GM10248 (cell line): Measurements from ENCODE around the gene LATS2.

Experiments used
- CTCF ChIA-PET: fragments of 300-600 bp; sonication (Branson Sonifier 250); formaldehyde crosslinking; extraction: SDS; loops from one replicate; lab custom pipeline; 2021; ENCODE audit warnings: antibody characterized with exemption; lab: Yijun Ruan, JAX
- POLR2A ChIA-PET: fragments of 350-650 bp; sonication (Branson Sonifier 250); formaldehyde crosslinking; extraction: SDS; loops from one replicate; lab custom pipeline; 2020; ENCODE audit warnings: antibody characterized with exemption; lab: Yijun Ruan, JAX
- DNase-seq: peaks from one replicate; pipeline ENCODE4 v3.0.0; 2012; ENCODE audit errors: extremely low spot score
- TF ChIP-seq, protein P1 (sequence below): IDR thresholded peaks from 2 replicates; pipeline ENCODE4 v1.5.1; 2012; ENCODE audit warnings: mild to moderate bottlenecking, low read depth; ENCODE audit errors: extremely low read depth, missing control alignments, control extremely low read depth

LATS2 gene

DNA sequence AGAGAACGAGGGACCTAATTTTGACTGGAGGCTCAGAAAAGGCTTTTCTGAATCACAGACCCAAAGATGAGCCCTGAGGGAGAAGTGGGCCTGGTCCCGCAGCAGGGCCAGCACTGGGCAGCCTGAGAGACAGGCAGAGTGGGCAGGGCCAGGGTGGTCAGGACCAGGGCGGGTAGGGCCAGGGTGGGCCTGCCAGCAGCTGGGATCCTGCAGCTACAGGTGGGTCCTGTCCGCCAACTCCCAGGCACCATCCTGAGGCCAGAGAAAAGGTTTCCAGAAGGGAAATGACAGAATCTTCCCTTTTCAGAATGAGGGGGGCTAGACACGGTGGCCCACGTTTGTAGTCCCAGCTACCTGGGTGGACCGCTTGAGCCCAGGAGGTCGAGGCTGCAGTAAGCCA, 23.7 kb downstream of the LATS2 start:
- POLR2A ChIA-PET: no interaction called here
- TF ChIP-seq, protein P1, sequence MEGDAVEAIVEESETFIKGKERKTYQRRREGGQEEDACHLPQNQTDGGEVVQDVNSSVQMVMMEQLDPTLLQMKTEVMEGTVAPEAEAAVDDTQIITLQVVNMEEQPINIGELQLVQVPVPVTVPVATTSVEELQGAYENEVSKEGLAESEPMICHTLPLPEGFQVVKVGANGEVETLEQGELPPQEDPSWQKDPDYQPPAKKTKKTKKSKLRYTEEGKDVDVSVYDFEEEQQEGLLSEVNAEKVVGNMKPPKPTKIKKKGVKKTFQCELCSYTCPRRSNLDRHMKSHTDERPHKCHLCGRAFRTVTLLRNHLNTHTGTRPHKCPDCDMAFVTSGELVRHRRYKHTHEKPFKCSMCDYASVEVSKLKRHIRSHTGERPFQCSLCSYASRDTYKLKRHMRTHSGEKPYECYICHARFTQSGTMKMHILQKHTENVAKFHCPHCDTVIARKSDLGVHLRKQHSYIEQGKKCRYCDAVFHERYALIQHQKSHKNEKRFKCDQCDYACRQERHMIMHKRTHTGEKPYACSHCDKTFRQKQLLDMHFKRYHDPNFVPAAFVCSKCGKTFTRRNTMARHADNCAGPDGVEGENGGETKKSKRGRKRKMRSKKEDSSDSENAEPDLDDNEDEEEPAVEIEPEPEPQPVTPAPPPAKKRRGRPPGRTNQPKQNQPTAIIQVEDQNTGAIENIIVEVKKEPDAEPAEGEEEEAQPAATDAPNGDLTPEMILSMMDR: no peak
- no peak for DNase-seq
- CTCF ChIA-PET: no interaction called here

DNA sequence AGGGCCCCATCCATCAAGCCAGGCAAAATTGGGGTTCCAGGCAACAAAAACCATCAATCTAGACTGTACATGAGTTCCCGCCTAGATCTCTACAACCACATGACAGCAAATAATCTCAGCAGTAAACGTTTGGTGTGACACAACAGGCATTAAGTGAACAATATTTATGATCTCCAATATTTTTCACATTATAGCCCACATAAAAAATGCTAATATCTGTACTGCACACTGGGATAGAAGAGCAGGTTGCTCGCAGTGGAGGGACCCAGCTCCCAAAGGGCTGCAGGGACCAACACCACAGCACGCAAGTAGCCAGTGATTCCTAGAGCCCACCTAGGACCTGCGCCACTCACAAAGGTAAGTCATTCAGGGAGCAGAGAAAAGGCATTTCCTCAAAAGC, 25.9 kb downstream of the LATS2 start:
- TF ChIP-seq, protein P1: no peak
- CTCF ChIA-PET: no interaction called here
- POLR2A ChIA-PET: no interaction called here
- DNase-seq: no peak

DNA sequence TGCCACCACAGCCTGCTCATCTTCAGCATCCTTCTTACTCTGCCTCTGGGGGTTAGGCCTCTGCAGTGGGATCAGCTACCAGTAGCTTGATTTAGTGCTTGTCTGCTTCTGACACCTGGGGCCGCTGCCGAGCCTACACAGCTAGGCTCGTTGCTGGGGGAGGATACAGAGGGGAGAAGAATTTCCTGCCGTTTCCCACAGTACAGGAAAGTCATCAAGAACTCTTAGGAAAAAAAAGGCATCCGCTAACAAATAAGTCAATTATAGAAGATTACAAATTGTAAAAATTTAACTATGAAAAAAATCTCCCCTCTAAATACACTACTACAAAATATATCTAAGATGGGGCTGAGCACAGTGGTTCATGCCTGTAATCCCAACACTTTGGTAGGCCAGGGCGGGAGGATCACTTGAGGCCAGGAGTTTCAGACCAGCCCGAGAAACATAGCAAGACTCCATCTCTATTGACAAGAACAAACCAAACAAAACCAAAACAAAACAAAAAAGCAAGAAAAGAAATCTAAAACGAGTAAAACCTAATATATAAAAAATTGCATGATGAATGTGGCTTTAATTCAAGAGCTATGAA, 26.7 kb downstream of the LATS2 start:
- DNase-seq: peak; percentile 35
- TF ChIP-seq, protein P1: peak; percentile 40
- ChIA-PET CTCF (interaction anchor here (0.6 to 1.4 kb wide), 3 partner anchors 15 to 96 kb away, joined by 3 to 4 read pairs (median 3); no protein-coding TSS in a partner anchor), POLR2A (no interaction called here)

DNA sequence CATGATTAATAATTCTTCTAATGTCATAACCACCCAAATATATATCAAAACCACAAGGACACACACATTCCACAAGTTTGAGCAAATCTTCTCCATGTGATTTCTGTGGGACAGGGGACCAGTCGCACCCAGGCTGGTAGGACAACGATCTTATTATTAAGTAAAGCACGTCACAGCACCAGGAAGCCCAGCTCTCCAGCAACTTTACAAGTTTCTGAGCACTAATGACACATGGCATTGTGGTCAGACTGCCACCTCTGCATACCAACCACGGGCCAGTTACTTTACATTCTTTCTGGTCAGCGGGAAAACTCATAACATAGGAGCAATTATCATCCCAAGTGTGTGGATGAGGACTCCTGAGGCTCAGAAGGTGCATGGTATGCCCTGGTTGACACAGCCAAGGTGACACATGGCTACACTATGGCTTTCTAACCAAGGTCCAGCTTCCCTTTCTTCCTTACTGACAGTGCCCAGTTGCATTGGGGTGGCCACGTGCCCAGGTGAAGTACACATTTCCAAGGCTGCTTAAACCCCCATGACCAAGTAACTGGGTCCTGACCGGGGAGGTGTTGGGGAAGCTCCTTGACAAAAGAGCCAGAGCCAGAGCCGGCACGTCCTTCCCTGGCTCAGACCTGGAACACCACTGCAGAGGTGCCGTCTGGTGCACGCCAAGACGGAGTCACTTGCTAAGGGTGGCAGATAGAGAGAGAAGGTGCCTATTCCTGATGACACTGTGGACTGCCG, 27.4 kb downstream of the LATS2 start:
- no peak for DNase-seq
- ChIA-PET CTCF (interaction anchor here (0.9 to 2.9 kb wide), 4 partner anchors 10 to 443 kb away, joined by 3 to 10 read pairs (median 4); no protein-coding TSS in a partner anchor), POLR2A (no interaction called here)
- TF ChIP-seq, protein P1: no peak

DNA sequence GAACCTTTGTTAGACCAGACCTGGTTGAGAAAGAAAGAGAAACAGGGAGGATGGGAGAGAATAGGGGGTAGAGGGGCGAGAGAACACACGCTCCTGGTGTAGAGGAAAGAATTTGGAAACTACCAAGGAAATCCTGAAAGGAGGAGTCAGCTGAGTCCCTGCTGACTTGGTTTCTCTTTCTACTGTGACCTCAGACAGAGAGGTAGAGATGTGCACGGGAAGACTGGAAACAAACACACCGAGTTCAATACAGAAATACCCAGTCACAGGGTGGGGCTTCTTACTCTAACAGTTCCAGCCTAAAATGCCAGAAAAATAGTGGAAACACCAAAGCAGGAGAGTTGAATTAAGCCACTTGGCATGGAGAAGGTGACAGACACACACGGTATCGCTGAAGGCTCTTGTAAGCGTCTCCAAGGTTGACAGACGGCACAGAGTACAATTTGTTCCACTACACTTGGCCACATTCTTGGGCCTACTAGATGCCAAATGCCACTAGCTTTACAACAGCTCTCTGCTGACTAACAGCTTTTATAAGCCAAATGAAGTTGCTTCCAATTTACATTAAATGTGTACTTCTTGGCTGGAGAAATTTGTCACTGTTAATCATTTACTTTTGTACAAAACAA, 28.1 kb downstream of the LATS2 start:
- TF ChIP-seq, protein P1: no peak
- POLR2A ChIA-PET: no interaction called here
- CTCF ChIA-PET: interaction anchor here (0.9 to 2.9 kb wide), 3 partner anchors 11 to 444 kb away, joined by 3 to 10 read pairs (median 4); no protein-coding TSS in a partner anchor
- DNase-seq: no peak

DNA sequence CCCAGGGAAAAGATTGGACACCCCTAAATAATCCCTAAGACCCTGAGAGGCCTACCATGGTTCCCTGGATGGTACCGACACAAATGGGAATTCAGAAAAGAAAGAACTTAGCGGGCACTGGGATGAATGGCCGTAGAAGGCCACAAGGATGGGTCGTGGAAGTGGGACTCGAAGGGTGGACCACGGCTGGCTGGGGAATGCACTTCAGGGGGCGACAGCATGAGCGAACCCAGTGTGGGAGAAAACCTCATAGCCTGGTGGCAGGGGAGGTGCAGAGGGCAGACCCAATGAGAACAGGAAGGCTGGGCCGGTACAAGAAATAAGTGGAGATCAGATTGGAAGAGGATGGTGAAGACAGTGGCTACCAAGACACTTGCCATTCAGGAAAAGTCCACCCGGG, 28.7 kb downstream of the LATS2 start:
- POLR2A ChIA-PET: no interaction called here
- CTCF ChIA-PET: interaction anchor here (1.5 to 2.9 kb wide), 2 partner anchors 11 to 12 kb away, joined by 4 to 10 read pairs; no protein-coding TSS in a partner anchor
- TF ChIP-seq, protein P1: no peak
- DNase-seq: no peak
